Right forelimb (tissue), 1 donor: Measurements from ENCODE around the gene TBKBP1.
A peak's percentile ranks its signal among the peaks of the same experiment; 100 is the strongest.

Experiments
- DNase-seq: peaks from one replicate; pipeline ENCODE4 v3.0.0-alpha.2; 2018

The TBKBP1 gene

GRCh38 chr17:47698749-47699535 is 5.0 kb downstream of the TBKBP1 start:
- peak; percentile 83 for DNase-seq

DNA sequence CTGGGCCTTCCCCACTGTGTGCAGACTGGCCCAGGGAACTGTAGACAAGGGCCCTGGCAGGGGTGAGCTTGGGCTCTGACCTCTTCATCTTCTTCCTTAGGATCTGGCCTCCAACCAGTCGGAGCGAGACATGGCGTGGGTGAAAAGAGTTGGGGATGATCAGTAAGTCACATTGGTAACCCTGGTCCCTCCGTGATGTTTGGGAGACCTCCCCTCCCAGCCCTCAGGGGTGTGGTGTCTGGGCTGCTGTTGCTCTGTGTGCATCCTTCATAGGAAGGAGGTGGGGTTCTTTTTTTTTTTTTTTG is 5.5 kb downstream of the TBKBP1 start:
- DNase-seq = no peak

DNA sequence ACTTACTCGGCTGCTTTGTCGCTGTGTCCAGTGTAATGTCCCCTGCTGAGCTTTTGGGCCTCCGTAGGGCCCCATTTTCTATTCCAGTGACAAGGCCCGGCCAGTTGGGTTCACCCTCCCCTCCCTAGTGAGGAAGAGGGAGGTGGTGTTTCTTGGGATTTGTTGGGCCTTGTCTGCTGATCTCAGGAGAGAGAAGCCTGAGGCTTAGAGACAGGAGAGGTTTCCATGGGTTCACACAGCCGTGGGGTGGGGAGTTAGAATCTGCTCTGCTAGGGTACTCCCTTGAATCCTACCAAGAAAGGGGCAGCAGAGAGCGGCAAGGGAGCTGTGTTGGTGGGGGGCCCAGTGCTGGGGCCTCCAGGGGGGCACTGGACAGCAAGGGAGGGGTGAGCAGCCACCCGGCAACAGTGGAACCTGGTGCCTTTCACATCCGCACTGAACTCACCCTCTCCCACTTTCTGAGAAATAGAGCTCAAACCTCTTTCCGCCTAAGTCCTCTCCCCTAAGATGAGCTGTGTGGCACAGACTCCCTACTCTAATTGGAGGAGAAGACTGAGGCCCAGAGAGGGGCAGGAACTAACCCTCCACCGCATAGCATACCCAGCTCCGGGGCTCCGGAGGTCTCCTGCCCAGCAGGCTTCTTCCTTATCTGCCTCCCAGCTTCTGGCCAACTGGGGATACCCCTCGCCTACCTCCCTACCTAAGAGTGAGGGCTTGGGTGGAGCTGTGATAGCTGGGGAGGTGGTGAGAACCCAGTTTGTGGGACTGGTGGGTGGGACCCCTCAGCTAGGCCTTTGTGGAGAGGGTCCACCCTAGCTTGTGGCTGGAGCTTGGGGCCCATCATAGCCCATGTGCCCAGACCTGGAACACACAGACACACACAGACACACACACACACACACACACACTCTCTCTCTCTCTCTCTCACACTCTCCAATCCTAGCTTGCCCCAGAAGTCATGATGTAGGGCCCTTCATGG is 6.8 kb downstream of the TBKBP1 start:
- DNase-seq = no peak

DNA sequence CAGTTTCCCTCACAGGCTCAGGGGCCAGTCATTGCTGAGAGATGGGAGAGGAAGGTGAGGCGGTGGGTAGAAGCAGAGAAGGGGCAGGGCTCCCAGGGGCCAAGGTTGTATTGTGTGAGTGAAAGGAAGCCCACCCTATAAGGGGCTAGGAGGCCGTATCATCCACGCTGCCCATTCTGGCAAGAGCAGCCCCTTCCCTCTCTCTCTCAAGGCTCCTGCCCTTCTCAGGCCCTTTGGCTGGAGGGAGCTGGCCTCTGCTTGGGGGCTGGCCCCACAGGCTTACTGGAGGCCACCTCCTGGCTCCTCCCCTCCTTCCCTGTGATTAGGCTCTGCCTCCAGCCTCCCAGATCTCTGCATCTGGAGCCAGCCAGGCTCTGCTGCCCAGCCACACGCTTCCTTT is 7.6 kb downstream of the TBKBP1 start:
- no peak for DNase-seq

- no peak for DNase-seq
Observed at GRCh38 chr17:47702391-47702995, 8.5 kb downstream of the TBKBP1 start.

DNA sequence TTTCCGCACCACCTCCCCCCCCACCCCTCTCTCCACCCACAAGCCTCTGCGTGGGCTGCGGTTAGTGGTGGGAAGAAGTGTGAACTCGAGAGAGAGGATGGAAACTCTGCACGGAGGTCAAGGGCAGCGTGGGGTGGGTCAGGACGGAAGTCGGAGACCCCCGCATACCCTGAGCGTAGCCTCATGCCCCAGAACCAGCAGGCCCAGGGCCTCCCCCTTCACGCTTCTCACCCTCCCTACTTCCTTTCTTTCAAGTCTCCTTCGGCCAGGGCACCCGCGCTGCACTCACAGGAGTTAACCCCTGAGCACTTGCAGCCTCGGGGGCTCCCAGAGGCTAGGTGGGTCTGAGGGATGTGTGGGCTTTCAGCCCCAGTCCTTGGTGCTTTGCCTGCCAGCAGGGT is 9.2 kb downstream of the TBKBP1 start:
- DNase-seq = no peak

DNA sequence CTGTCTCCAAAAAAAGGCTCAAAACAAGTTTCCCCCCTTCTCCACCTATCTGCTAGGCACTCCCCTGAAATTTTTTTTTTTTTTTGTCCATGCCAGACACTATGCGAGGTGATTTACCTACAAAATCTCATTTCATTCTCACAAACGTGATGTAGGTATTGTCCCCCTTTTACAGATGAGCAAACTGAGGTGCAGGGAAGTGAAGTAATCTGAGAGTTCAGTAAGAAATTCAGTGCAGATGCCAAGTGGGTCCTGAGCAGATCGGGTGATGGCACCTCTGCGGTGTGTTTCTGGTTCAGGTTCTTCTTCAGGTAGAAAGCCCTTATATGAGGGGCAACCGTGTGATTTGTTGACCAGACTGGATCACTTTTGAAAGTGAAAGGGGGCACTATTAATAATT is 9.7 kb downstream of the TBKBP1 start:
- no peak for DNase-seq

DNA sequence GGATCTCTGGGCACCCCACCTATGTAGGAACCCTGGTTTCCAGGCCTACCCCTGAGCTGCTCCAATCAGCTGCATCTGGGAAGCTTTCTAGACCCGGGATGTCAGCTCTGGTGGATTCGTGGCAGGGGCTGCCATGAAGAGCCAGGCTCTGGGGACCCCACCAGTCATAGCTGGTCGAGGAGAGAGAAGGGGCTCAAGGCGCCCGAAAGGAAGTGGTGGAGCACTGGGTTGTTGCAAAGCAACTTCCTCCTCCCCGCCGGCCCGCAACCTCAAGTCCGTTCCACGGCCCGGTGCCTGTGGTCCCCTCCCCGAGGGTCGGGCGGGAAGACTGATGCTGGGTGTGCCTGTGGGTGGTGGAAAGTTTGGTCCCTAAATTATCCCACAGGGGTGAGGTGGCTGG is 10.2 kb downstream of the TBKBP1 start:
- DNase-seq = no peak

DNA sequence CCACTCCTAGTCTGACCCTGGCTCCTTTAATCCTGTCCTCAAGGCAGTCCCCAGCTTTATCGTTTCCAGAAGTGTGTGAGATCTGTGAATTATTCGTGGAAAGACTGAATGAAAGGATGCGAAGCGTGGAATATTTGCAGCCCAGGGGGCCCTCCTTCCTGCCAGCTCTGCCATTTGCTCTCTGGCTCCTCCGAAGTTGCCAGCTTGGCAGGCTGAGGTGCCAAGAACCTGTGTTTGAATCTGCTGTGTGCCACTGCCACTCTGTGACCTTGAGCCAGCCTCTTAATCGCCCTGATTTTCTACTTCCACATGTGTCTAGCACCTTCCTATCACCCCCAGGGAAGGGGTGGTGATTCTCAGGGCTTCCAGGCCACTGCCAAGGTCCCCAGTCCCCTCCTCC is 10.8 kb downstream of the TBKBP1 start:
- no peak for DNase-seq

DNA sequence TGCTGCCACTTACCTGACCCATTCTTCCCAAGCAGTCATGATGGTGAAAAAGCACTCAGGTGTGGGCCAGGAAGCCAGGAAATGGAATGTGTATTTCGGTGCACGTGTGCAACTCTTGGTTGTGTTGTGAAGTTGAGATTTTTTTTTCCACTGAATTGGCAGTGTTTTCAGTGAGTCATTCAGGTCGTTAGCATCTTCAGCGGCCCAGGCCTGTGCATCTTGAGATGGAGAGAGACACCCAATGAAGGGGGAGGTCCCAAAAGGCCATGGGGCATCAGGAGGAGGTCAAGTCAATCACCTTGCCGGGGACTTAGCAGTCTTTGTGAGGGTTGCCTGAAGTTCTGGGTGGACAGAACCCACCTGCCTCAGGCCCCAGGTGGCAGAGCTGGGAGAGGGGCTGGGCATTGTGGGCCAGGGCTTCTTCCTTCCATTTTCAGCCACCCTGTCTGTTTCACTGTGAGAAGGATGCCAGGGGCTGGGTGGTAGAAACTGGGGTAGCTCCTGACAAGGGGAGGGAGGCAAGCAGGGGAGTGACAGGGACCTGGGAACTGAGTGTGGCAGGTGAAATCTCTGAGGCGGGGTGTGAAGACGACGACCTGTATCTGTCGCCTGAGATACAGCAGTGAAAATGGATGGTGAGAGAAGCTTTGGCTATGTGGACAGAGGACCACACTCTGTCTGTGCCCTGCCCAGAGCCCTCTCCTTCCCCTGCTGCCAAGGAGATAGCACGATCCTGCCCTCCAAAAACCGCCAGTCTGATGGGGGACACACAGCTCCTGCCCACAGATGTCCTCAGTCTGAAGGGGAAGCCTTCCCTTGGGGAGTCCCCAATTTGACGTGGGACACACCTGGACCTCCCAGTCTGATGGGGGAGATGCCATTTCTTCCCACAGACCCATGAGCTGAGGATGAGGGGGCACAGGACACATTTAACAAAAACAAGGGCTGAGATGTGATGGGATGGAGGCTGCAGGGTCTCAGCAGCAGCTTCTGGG is 11.9 kb downstream of the TBKBP1 start:
- no peak for DNase-seq

DNA sequence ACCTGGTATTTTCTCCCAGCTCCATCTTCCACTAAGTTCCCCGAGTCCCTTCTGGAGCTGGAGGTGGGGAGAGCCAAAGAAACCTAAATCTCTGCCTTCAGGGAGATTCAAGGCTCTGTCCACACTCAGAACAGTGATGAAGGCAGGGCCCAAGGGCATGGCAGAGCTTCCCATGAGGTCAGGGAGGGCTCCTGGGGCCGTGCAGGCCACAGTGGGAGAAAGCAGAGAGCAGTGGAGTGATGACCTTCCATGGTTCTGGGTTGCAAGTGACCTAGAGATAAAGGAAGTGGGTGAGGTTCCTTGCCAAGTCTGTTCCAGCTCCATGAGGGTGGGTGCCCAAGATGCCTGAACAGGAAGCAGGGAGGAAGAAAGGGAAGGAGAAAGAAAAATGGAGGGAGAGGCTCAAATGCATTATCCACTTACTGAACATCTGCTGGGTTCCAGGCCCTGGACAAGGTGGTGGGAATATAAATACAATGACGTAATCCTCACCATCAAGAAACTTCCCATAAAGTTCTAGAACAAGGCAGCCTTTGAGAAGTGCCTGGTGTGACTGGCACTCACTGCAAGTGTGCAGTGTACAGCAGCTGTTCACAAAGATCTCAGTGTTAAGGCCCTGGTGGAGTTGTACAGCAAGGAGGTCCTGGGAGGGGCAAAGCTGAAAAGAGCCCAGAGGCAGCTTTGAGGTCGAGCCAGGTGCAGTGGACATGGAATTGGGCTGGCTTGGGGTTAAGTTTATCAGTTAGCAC is 13.3 kb downstream of the TBKBP1 start:
- no peak for DNase-seq

DNA sequence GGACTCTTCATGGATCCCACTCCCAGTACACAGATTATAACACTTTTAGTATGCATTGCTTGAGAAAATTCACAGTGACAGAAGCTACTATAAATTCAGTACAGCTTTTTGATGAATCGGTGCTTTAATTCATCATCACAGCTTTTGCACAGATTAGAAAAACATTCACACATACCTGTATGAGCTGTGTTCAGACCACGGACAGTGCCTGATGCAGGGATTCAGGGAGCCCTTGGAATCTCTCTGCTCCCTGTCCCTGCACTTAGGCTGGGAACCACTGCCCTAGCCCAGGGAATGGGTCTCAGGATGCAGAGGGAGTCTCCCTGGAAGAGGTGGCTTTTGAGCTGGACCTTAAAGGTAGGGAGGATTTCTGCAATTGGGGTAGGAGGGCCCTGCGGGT is 13.9 kb downstream of the TBKBP1 start:
- DNase-seq = no peak

DNA sequence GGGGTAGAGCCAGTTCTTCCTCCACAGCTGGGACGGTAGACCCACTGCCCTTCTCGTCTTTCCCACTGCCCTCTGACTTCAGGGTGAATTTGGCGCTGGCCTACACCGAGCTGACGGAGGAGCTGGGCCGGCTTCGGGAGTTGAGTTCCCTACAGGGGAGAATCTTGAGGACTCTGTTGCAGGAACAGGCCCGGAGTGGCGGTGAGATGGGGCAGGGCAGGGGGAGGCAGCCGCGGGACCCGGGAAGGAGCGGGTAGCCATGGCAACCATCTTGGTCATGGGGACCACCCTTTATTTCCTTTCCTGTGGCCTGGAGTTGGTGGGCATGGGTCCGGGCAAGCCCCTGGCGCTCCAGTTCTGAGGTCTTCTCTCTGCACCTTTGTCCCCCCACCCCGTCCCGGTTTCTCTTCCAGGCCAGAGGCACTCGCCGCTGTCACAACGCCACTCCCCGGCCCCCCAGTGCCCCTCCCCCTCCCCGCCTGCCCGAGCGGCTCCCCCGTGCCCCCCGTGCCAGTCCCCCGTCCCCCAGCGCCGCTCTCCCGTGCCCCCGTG is 14.4 kb downstream of the TBKBP1 start:
- DNase-seq = no peak

- DNase-seq = peak; percentile 66
Observed at GRCh38 chr17:47708864-47709541, 15.0 kb downstream of the TBKBP1 start.

DNA sequence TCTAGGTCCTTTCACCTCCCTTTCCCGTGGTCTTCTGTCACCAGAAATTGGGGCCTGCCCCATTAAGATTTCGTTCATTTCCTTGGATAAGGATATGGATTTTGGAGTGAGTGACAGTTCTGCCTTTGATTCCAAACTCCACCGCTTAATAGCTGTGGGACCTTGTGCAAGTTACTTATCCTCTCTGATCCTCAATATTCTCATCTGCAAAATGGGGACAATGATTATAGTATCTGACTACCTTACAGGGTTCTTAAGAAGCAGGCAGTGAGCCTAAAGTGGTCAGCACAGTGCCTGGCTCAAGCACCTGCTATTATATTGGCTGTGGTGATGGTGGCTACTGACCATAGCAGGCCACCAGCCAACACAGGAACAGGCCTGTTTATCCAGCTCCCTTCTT is 15.6 kb downstream of the TBKBP1 start:
- DNase-seq = no peak

DNA sequence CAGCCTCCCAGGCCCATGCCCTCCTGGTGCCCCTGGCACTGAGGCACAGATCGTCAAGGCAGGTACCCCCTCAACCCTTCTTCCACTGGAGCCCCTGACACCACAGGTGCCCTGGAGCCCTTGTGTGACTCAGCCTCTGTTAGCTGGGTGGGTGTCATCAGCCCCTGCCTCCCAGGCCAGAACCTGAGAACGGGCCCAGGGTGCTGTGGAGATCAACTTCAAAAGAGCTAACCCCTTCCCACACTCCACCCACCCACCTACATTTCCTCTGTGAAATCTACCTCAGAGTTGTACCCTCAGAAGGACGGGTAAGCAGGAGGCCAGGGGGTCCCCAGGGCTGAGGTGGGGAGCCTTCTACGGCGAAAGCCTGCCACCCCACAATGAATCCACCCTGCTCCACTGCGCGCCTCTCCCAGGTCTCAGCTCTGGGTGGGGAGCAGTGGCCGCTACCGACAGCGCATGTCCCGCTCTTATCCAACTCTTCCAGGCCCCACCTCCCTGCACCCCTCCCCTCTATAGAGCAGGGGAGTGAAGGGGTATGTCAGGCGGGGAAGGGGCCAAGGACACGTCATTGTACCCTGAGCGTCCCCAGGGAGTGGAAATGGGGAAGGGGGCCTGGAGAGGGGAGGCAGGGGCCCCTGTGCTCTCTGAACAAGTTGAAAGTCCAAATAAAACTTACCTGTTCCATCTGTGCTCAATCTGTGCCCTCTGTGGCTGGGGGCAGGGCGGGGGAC is 17.6 kb downstream of the TBKBP1 start:
- no peak for DNase-seq

DNA sequence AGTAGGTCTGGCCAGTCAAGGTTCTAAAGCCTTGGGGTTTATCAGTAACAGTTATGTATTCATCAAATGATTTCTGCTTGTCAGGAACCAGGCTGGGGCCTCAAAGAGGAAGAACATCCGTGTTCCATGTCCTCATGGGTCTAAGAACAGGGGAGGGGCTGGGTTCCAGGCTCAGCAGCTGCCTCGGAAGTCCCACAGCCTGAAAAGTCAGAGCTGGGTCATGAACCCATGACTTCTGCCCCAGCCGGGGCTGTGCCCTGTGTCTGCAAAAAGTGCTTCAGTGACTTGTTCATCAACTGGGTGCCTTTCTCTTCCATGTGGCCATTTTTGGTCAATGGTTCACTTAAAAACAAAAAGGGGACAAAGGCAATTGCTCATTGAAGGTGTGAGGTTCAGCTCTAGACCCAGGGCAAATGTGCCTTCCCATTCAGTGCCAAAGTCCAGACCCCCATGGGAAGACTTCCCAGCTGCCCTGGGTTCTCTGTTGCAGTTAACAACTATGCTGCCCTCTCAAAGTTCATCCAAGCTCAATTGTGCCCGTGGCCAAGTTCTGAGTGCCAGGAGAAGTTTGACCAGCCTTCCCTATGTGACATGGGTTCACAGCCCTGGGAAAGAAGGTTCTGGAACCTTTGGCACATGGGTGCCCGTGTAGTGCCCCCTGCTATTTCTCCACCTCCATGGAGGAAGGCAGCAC is 18.5 kb downstream of the TBKBP1 start:
- DNase-seq = no peak

DNA sequence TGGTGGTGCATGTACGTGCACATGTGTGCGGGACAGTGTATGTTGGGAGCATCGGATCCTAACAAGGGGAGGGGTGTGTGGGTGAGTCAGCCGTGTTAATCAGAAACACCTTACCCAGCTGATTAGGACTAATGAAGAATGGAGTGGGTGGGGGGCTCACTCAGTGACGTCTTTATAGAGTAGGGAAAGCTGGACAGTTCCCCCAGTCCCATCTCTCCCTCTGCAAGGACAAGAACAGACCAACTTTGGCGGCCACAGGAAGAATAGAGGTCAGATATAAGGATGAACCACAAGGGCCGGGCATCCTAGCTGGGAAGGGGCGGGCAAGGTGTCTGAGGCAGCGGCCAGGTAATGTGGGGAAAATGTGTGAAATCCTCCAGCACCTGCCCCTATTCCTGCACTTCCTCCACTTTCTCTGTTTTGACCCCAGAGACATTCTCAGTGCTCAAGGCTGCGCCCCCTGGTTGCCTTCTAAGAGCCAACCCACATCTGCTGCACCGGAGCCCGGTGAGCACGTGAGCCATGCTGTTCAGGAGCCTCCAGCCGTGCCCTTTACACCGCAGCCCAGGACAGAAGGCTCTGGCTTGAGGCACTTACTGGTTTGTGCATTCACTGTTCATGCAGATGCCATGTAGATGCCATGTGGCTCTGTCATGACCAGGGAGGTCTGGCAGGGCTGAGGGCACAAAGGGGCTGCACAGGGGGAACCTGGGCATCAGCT is 20.2 kb downstream of the TBKBP1 start:
- DNase-seq = no peak
